Brain microvascular endothelial cell (primary cell): Measurements from ENCODE around the gene ZNF79.
"Not testable (repeated sequence)": the region's sequence is repeated elsewhere in the genome, so short reads cannot be mapped to it uniquely, and the experiment has no call there.

Experiments
- DNase-seq: peaks from one replicate; pipeline ENCODE4 v3.0.0-alpha.2; 2020
- H3K27ac ChIP-seq: fragments of 250-450 bp; sonication (Bioruptor Pico); 2 replicates; pipeline ENCODE4 v1.5.1; 2020; ENCODE audit warnings: mild to moderate bottlenecking, moderate library complexity
- H3K27me3 ChIP-seq: fragments of 250-450 bp; sonication (Bioruptor Pico); replicated peaks from 2 replicates; pipeline ENCODE4 v1.5.1; 2020; ENCODE audit warnings: mild to moderate bottlenecking
- H3K36me3 ChIP-seq: fragments of 250-450 bp; sonication (Bioruptor Pico); replicated peaks from 2 replicates; pipeline ENCODE4 v1.5.1; 2020; ENCODE audit warnings: mild to moderate bottlenecking
- H3K4me3 ChIP-seq: 2 replicates; pipeline ENCODE4 v1.5.1; 2011; ENCODE audit warnings: low read depth, mild to moderate bottlenecking, control low read depth, low read length, moderate library complexity
- CTCF ChIP-seq: IDR thresholded peaks from 2 replicates; pipeline ENCODE4 v1.5.1; 2011; ENCODE audit warnings: low read depth, mild to moderate bottlenecking, moderate library complexity, low read length, control low read depth, inconsistent platforms; ENCODE audit errors: missing control alignments
- in situ Hi-C: cut with HindIII; loops from 2 replicates; pipeline ENCODE4 v1.10.0; 2017; ENCODE audit warnings: low sequenced_read_pairs, low pct_ligation_motif_present

ZNF79 gene

GRCh38 chr9:127455324-127455992 is 31.3 kb downstream of the ZNF79 start:
- peak; percentile 49 for TF ChIP-seq CTCF
- in situ Hi-C loops = no loop called here
- DNase-seq = no peak
- Histone ChIP-seq H3K27ac (no peak overlapping the region), H3K27me3 (no peaks in the 10 kb centered on the region), H3K4me3 (no peak overlapping the region), H3K36me3 (peaks cover 31% of the 10 kb centered on the region)

- no peak overlapping the region for H3K4me3 ChIP-seq
- in situ Hi-C loops = no loop called here
- no peak for TF ChIP-seq CTCF
- H3K27me3 ChIP-seq = no peaks in the 10 kb centered on the region
- no peak overlapping the region for H3K27ac ChIP-seq
- DNase-seq = no peak
- peaks cover 38% of the 10 kb centered on the region for H3K36me3 ChIP-seq
These were observed 33.2 kb downstream of the ZNF79 start for GRCh38 chr9:127457191-127457878.

- DNase-seq = no peak
- Histone ChIP-seq H3K27ac (no peak overlapping the region), H3K4me3 (no peak overlapping the region), H3K27me3 (no peaks in the 10 kb centered on the region), H3K36me3 (peaks cover 42% of the 10 kb centered on the region)
- in situ Hi-C loops = no loop called here
- TF ChIP-seq CTCF = no peak
These were observed 34.7 kb downstream of the ZNF79 start for GRCh38 chr9:127458921-127459320.

- H3K4me3 ChIP-seq = no peak overlapping the region
- in situ Hi-C loops = no loop called here
These were observed 39.2 kb downstream of the ZNF79 start for GRCh38 chr9:127463382-127463781.

GRCh38 chr9:127463911-127464310 is 39.7 kb downstream of the ZNF79 start:
- peaks cover 43% of the 10 kb centered on the region for H3K36me3 ChIP-seq
- peak; percentile 66 for DNase-seq
- in situ Hi-C loops = no loop called here
- peak overlapping the region; percentile 40 for H3K27ac ChIP-seq
- H3K4me3 ChIP-seq = no peak overlapping the region
- no peak for TF ChIP-seq CTCF
- no peaks in the 10 kb centered on the region for H3K27me3 ChIP-seq

More at GRCh38 chr9:127463382-127463781, 39.2 kb downstream of the ZNF79 start:
- Histone ChIP-seq H3K36me3 (peaks cover 45% of the 10 kb centered on the region), H3K27me3 (no peaks in the 10 kb centered on the region), H3K27ac (peak overlapping the region; percentile 40)
- no peak for DNase-seq
- TF ChIP-seq CTCF = no peak

- in situ Hi-C loops, DNase-seq, H3K27me3 ChIP-seq, H3K27ac ChIP-seq, H3K4me3 ChIP-seq: not testable (repeated sequence)
- H3K36me3 ChIP-seq = peaks cover 27% of the 10 kb centered on the region
These were observed 42.3 kb downstream of the ZNF79 start for GRCh38 chr9:127466407-127466917.
